ENCODE measurements around the gene COL15A1.

Gene COL15A1

DNA sequence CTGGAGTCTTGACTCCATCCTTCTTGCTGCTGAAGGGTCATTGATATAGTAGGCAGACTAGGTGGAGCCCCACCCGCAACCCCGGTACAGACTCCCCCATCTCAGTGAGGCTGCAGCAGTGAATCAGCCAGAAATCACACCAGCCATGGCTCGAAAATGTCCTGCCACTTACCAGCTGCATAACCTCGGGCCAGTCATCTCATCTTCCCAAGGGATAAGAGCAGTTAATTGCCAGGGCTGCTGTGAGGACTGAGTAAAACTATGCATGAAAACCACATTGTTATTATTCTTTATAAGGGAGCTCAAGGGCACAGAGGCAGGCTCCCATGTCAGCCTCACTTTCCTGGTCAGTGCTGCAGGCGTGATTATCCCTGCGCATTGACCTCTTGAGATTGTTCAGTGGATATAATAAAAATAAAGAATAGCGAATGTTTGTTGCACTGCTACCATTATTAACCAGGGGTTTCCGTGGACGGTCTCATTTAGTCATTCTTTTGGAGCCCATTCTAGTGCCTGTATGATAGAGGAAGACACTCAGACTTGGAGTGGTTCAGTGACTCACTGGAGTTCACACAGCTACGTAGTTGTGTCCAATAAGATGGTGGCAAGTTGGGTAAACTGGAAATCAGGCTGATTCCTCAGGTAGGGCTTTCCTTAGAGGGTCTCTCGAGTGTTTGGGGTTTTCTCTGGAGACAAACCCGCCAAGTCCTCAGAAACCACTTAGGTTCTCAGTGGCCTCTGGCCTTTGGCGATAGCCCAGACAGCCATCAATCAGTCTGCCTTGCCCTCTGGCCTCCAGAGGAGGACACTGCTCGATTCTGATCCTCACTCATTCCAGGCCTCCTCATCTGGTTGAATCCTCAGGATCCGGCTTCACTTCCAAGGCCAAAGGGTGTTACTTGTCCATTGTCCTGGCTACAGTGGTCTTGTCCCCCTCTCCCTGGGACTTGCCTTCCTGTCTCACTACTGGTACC is 39.9 kb downstream of the COL15A1 start:
- TF ChIP-seq JUND (IDR thresholded peaks at IDR 0.05; ENCODE audit: low read depth), result no peak
- DNase-seq (ENCODE audit: low read depth in 1 of 2, low spot score in 1 of 2), result no peak
- in situ Hi-C loops (cut with HindIII; ENCODE audit: low pct_unique_long_range_greater_than_20kb, low sequenced_read_pairs), result no loop called here

DNA sequence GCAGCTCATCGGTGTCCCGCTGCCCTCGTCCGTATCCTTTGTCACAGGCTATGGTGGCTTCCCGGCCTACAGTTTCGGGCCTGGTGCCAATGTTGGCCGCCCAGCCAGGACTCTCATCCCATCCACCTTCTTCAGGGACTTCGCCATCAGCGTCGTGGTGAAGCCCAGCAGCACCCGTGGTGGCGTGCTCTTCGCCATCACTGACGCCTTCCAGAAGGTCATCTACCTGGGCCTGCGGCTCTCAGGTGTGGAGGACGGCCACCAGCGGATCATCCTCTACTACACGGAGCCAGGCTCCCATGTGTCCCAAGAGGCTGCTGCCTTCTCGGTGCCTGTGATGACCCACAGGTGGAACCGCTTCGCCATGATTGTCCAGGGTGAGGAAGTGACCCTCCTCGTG is 41.9 kb downstream of the COL15A1 start:
- TF ChIP-seq JUND (IDR thresholded peaks at IDR 0.05; ENCODE audit: low read depth), result no peak
- in situ Hi-C loops (cut with HindIII; ENCODE audit: low pct_unique_long_range_greater_than_20kb, low sequenced_read_pairs), result no loop called here

DNA sequence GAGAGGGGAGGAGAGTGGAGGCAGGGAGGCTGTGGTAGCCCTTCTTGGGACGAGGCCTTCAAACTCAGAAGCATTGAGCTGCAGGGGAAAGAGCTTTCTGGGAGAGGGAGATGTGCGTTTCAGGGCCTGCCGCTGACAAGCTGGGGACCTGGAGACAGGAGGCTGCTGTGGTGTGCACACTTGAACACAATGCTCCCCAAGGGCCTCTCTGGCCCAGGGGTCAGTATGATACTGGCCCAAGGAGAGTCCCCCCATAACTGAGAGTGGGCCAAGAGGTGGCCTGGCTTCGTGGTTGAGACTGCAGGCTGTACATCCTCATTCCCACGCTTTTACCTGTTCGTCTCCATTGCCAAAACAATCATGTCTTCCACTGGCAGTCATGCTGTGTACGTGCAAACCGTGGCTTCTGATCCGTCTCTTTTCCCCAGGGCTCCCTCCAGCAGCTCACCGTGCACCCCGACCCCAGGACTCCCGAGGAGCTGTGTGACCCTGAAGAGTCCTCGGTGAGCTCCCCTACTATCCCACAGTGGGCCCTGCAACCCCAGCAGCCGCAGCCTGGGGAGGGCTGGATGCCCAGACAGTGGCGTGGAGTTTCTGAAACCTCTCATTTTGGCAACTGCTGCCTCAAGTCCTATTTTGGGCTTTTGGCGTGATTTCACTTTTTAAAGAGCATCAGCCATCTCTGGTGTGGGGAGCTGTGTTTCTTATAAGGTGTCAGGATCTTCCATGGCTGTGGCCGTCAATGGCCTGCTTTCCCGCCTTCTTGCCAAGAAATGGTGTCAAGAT is 43.4 kb downstream of the COL15A1 start:
- in situ Hi-C loops (cut with HindIII; ENCODE audit: low pct_unique_long_range_greater_than_20kb, low sequenced_read_pairs), result no loop called here
- TF ChIP-seq JUND (IDR thresholded peaks at IDR 0.05; ENCODE audit: low read depth), result no peak

More for the DNA sequence above, 41.9 kb downstream of the COL15A1 start:
- no peak for DNase-seq (ENCODE audit: low read depth in 1 of 2, low spot score in 1 of 2)

DNA sequence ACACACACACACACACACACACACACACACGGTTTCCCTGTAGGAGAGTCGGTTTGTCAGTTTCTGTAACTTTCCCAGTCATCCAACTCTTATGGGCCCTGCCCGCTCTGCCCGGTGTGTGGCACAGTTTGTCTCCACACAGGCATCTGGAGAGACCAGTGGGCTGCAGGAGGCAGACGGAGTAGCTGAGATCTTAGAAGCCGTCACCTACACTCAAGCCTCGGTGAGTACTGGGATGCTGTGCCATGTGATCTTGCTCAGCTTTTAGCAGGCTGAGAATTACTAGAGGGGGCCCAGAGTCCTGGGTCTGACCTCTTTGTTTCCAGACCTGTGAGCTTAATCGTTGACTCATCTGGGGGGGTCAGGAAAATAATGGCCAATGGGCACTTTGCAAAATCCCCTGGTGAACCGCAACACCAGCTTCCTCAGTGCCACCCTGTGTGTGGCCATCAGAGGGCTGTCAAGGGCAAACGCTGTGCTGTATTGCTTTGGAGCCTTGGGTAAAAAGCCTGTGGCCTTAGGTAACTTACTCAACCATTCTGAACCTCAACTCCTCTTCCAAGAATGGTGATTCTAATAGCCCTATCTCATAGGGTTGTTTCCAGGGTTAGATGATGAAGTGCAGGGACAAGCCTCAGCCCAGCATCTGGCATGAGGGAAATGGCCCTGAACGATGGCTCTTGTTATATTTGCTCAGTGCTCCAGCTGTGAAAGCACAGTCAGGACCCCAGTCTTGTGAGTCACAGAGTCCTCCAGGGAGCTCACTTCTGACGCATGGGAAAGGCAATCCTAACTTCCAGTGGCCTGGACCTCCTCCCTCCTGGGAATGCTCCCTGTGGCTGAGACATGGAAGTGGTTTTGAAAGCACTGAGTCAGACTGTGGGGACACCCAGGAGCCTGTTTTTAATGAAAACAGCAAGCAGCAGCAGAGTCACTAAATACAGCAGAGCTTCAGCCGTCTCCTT is 45.6 kb downstream of the COL15A1 start:
- no peak for DNase-seq (ENCODE audit: low read depth in 1 of 2, low spot score in 1 of 2)
- in situ Hi-C loops (cut with HindIII; ENCODE audit: low pct_unique_long_range_greater_than_20kb, low sequenced_read_pairs), result no loop called here
- no peak for TF ChIP-seq JUND (IDR thresholded peaks at IDR 0.05; ENCODE audit: low read depth)

More for the DNA sequence above, 43.4 kb downstream of the COL15A1 start:
- no peak for DNase-seq (ENCODE audit: low read depth in 1 of 2, low spot score in 1 of 2)

DNA sequence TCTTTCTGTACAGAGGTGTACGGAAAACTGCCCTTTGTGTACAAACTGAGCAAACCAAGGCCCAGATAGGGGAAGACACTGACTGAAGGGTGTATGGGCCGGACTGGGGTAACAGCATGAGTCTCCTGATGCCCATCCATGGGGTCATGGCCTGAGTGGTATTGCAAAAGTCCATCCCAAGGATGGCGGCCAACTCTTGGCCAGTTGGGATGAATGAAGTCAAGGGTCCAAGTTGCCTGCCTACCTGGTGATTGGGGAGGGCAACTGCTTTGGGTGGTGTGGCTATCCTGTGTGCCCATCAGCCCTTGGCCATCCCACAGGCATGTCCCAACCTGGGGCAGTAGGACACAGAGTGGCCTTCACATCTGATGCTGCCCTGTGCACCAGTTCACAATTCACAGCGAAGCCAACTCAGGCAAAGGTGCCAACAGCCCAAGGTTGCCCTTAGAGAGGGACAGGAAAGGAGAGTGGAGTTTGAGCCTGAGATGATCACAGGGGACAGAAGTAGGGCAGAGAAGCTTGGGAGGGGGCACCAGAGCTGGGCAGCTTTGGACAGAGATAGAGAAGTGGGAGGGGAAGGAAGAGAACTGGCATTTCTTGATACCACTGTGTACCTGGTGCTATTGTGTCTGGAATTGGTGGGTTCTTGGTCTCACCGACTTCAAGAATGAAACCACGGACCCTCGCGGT is 46.6 kb downstream of the COL15A1 start:
- TF ChIP-seq JUND (IDR thresholded peaks at IDR 0.05; ENCODE audit: low read depth), result no peak
- in situ Hi-C loops (cut with HindIII; ENCODE audit: low pct_unique_long_range_greater_than_20kb, low sequenced_read_pairs), result no loop called here
- no peak for DNase-seq (ENCODE audit: low read depth in 1 of 2, low spot score in 1 of 2)

DNA sequence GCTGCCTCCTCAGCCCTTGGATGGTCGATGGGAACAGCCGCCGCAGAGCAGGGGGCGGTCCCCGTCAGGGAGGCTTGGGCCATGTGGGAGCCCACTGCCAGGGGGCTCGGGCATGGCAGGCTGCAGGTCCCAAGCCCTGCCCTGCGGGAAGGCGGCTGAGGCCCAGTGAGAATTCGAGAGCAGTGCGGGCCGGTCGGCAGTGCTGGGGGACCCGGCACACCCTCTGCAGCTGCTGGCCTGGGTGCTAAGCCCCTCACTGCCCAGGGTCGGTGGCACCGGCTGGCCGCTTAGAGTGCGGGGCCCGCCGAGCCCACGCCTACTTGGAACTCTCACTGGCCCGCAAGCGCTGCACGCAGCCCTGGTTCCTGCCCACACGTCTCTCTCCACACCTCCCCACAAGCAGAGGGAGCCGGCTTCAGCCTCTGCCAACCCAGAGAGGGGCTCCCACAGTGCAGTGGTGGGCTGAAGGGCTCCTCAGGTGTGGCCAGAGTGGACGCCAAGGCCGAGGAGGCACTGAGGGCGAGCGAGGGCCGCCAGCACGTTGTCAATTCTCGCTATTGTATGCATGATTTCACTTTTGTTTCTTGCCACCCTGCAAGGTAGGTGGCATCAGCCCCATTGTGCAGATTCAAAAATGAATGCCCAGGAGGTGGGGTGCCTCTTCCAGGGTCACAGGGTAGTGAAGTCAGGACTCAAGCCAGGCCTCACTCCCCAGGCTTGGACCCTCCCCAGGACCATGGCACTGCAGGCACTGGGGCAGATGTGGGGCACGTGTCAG is 48.6 kb downstream of the COL15A1 start:
- no peak for DNase-seq (ENCODE audit: low read depth in 1 of 2, low spot score in 1 of 2)
- TF ChIP-seq JUND (IDR thresholded peaks at IDR 0.05; ENCODE audit: low read depth), result no peak
- in situ Hi-C loops (cut with HindIII; ENCODE audit: low pct_unique_long_range_greater_than_20kb, low sequenced_read_pairs), result no loop called here

DNA sequence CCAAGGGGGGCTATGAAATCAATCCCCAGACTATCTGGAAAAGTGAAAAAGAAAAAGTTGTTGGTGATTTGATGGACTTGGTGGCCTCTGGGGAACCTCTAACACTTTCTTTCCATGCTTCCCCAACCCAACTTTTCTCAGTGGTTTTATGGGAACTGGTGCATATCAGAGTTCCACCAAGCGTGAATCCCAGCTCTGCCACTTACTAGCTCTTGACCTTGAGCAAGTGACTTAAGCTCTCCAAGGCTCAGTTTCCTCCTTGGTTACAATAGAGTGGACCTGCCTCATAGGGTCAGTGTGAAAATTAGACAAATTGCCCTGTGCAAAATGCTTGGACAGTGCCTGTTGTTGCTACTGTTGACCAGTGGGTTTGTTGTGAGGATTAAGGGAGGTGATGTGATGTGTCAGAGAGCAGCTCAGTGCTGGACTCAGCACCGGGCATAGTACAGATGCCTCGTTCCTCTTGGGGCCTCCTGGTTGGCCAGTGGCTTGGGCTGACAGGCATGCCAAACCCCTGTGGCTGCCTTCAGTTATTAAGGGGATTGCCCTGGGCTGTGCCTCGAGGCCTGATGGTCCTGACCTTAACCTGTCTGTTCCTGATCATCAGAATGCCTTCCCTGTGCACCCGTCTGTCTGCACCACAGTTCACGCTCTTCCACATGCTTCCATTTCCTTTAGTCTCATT is 49.3 kb downstream of the COL15A1 start:
- no peak for TF ChIP-seq JUND (IDR thresholded peaks at IDR 0.05; ENCODE audit: low read depth)
- DNase-seq (ENCODE audit: low read depth in 1 of 2, low spot score in 1 of 2), result no peak
- in situ Hi-C loops (cut with HindIII; ENCODE audit: low pct_unique_long_range_greater_than_20kb, low sequenced_read_pairs), result no loop called here

DNA sequence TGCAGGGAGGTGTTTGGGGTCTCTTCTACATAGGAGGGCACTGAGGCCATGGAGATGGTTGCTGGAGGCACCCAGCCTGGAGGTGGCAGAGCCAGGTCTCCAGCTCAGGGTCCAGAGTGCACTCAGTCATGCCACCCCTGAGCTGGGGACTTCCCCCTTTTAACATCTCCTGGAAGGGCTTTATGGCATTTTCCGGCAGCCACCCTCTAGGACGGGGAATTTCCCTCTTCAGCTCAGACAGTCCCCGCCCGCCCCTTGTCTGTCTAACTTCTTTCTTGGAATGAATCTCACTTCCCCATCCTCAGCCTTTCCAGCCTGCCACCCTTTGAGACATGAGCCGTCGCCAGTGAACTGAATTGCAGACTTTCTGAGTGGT is 49.9 kb downstream of the COL15A1 start:
- no peak for TF ChIP-seq JUND (IDR thresholded peaks at IDR 0.05; ENCODE audit: low read depth)
- no peak for DNase-seq (ENCODE audit: low read depth in 1 of 2, low spot score in 1 of 2)
- in situ Hi-C loops (cut with HindIII; ENCODE audit: low pct_unique_long_range_greater_than_20kb, low sequenced_read_pairs), result no loop called here

DNA sequence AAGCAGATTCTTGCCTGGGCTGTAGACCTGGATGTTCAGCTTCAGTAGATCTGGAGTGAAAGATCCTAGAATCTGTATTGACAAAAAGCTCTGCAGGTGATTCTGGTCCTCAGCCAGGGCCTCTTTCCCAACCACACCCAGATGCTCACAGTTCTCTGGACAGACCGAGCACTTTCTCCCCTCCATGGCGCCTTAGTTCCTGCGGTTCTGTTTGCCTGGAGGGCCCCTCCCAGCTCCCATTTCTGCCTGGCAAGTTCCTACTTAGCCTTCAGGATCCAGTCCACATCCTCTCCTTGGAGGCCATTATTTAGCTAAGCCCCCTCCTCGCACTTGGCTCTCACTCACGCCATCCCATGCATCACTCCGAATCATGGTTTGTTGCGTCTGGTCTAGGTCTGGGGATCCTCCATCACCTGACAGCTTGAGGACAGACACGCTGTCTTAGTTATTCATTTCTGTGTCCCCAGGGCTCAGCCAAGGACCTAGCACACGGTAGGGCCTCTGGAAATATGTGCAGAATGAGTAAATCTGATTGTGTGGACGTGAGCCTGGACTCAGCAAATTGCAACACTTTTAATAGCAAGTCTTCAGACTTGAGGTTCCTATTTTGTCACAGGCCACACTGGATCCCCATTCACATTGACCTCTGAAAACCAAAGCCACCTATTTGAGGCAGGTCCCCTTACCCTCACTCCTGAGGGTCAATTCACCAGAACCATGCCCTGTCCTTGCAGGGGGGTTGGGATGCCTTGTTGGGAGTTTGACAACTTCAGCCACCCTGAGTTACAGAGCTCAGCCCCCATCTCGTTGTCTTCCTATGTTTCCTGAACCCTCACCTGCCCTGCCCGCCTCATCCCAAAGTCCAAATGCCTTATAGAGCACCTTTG is 50.7 kb downstream of the COL15A1 start:
- DNase-seq (ENCODE audit: low read depth in 1 of 2, low spot score in 1 of 2), result no peak
- in situ Hi-C loops (cut with HindIII; ENCODE audit: low pct_unique_long_range_greater_than_20kb, low sequenced_read_pairs), result no loop called here
- no peak for TF ChIP-seq JUND (IDR thresholded peaks at IDR 0.05; ENCODE audit: low read depth)
